Activated naive CD8-positive, alpha-beta T cell treated with anti-CD3 and anti-CD28 coated beads, Interleukin-2, amount 50 U/mL, for 16 hours (primary cell): Measurements from ENCODE around the gene PHOX2B.

Source experiments
- DNase-seq: peaks from one replicate; pipeline ENCODE4 v3.0.0-alpha.2; 2020; ENCODE audit warnings: low read depth, low spot score

The PHOX2B gene

GRCh38 chr4:41748571-41749475 is at the start of gene PHOX2B:
PHOX2B (minus strand) TSS chr4:41748725; CDS start chr4:41748610, 115 bp downstream.
- DNase-seq: no peak

GRCh38 chr4:41797260-41797659 is 48.7 kb upstream of the PHOX2B start:
- no peak for DNase-seq

- DNase-seq: no peak
Measured at GRCh38 chr4:41796545-41797210, 48.2 kb upstream of the PHOX2B start.

GRCh38 chr4:41795796-41796385 is 47.4 kb upstream of the PHOX2B start:
- DNase-seq: no peak

- no peak for DNase-seq
Measured at GRCh38 chr4:41792166-41792565, 43.6 kb upstream of the PHOX2B start.

- no peak for DNase-seq
Measured at GRCh38 chr4:41791557-41791956, 43.0 kb upstream of the PHOX2B start.

- no peak for DNase-seq
Measured at GRCh38 chr4:41787931-41788330, 39.4 kb upstream of the PHOX2B start.

GRCh38 chr4:41785665-41786064 is 37.1 kb upstream of the PHOX2B start:
- DNase-seq: no peak

- no peak for DNase-seq
Measured at GRCh38 chr4:41784191-41784979, 35.9 kb upstream of the PHOX2B start.

GRCh38 chr4:41776466-41776865 is 27.9 kb upstream of the PHOX2B start:
- no peak for DNase-seq

GRCh38 chr4:41763729-41764128 is 15.2 kb upstream of the PHOX2B start:
- no peak for DNase-seq

GRCh38 chr4:41758884-41759283 is 10.4 kb upstream of the PHOX2B start:
- no peak for DNase-seq

- DNase-seq: no peak
Measured at GRCh38 chr4:41757521-41758156, 9.1 kb upstream of the PHOX2B start.

GRCh38 chr4:41753942-41754341 is 5.4 kb upstream of the PHOX2B start:
- DNase-seq: no peak

- no peak for DNase-seq
Measured at GRCh38 chr4:41752081-41752836, 3.7 kb upstream of the PHOX2B start.

GRCh38 chr4:41751449-41752061 is 3.0 kb upstream of the PHOX2B start:
- DNase-seq: no peak

GRCh38 chr4:41750626-41751448 is 2.3 kb upstream of the PHOX2B start:
- no peak for DNase-seq

GRCh38 chr4:41750121-41750625 is 1.6 kb upstream of the PHOX2B start:
- DNase-seq: no peak

- DNase-seq: no peak
Measured at GRCh38 chr4:41749631-41750039, 1.1 kb upstream of the PHOX2B start.
